Measurements from ENCODE around the gene RGMA. TPM values are rescaled to one million over a fixed set of nuclear protein-coding genes. Genes with fewer than 3 reads are reported as not detected.
A peak's percentile ranks its signal among the peaks of the same experiment; 100 is the strongest.

Gene RGMA
- total and polyA plus RNA-seq, 2 donors (not counting 1 experiment from before 2014, with no cell fraction given) = 0.27 to 1.5 TPM

DNA sequence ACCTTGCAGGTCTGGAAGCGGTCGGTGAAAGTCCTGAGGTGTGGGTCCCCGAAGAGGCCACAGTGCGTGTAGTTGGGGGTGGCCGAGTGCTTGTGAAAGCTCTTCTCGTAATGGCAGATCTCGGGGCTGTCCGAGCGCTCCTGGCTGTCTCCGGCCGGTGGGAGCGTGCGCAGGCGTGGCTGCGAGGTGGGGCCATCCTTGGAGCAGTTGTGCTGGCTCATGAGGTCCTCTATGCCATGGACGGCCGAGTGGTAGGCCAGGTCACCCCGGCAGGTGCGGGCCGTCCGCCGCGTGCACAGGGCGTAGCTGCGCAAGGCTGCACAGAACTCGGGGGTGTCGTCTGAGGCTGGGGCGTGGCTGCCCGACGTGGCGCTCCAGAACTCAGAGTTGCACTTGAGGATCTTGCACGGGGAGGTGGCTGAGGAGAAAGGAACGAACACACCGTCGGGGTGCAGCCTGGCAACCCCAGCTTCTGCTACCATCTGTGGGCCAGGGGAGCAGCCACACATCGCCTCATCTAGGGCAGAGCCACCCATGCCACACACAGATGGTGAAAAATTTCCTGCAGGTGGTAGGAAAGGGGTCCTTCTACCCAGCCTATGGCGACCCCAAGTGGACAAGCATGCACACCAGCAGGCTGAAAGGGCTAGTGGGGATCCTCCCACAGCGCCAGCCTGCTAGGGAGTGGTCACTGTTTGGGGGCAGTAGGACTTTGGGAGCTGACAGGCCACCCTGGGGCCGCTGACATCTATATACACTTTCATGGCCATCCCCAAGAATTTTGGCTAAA lies 36.7 kb downstream of the RGMA start:
- H3K4me1 ChIP-seq (ENCODE audit: control insufficient read depth, extremely low read depth, insufficient read depth, low read length) = no peaks in the 10 kb centered on the region
- no peaks in the 10 kb centered on the region for H3K27me3 ChIP-seq (ENCODE audit: control insufficient read depth, insufficient read depth, low read length)
- H3K9me3 ChIP-seq (ENCODE audit: control insufficient read depth, insufficient read depth, low read depth, low read length) = no peaks in the 10 kb centered on the region
- no peak overlapping the region for H3K27ac ChIP-seq (ENCODE audit: insufficient read depth, low read length)
- no peak for DNase-seq (ENCODE audit: low read depth in 2 of 2)
- H4K20me1 ChIP-seq (ENCODE audit: control insufficient read depth, extremely low read depth, insufficient read depth, low read length) = no peaks in the 10 kb centered on the region
- H3K4me2 ChIP-seq (ENCODE audit: extremely low read depth, insufficient read depth, low read length) = no peak overlapping the region
- H3K4me3 ChIP-seq (replicated peaks in 1 of 4; ENCODE audit: control extremely low read depth in 1 of 4, insufficient read depth in 1 of 4, low read depth in 3 of 4, low read length in 4 of 4) = no peak overlapping the region
- no peak overlapping the region for H3K9ac ChIP-seq (ENCODE audit: insufficient read depth, low read length)
- H3K36me3 ChIP-seq (ENCODE audit: control insufficient read depth, insufficient read depth, low read length) = no peaks in the 10 kb centered on the region
- no peak overlapping the region for H2AFZ ChIP-seq (ENCODE audit: low read length)
- TF ChIP-seq, protein P1, sequence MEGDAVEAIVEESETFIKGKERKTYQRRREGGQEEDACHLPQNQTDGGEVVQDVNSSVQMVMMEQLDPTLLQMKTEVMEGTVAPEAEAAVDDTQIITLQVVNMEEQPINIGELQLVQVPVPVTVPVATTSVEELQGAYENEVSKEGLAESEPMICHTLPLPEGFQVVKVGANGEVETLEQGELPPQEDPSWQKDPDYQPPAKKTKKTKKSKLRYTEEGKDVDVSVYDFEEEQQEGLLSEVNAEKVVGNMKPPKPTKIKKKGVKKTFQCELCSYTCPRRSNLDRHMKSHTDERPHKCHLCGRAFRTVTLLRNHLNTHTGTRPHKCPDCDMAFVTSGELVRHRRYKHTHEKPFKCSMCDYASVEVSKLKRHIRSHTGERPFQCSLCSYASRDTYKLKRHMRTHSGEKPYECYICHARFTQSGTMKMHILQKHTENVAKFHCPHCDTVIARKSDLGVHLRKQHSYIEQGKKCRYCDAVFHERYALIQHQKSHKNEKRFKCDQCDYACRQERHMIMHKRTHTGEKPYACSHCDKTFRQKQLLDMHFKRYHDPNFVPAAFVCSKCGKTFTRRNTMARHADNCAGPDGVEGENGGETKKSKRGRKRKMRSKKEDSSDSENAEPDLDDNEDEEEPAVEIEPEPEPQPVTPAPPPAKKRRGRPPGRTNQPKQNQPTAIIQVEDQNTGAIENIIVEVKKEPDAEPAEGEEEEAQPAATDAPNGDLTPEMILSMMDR (conservative IDR thresholded peaks at IDR 0.05 in 1 of 2, IDR thresholded peaks at IDR 0.05 in 1 of 2; ENCODE audit: low read depth in 1 of 2, low read length in 2 of 2) = peak in 1 of 2 donors; percentile 14
- no peak for TF ChIP-seq EZH2 (IDR thresholded peaks at IDR 0.05; ENCODE audit: low read length, missing control alignments)
- H3K79me2 ChIP-seq (ENCODE audit: control insufficient read depth, insufficient read depth, low read length) = no peaks in the 10 kb centered on the region

DNA sequence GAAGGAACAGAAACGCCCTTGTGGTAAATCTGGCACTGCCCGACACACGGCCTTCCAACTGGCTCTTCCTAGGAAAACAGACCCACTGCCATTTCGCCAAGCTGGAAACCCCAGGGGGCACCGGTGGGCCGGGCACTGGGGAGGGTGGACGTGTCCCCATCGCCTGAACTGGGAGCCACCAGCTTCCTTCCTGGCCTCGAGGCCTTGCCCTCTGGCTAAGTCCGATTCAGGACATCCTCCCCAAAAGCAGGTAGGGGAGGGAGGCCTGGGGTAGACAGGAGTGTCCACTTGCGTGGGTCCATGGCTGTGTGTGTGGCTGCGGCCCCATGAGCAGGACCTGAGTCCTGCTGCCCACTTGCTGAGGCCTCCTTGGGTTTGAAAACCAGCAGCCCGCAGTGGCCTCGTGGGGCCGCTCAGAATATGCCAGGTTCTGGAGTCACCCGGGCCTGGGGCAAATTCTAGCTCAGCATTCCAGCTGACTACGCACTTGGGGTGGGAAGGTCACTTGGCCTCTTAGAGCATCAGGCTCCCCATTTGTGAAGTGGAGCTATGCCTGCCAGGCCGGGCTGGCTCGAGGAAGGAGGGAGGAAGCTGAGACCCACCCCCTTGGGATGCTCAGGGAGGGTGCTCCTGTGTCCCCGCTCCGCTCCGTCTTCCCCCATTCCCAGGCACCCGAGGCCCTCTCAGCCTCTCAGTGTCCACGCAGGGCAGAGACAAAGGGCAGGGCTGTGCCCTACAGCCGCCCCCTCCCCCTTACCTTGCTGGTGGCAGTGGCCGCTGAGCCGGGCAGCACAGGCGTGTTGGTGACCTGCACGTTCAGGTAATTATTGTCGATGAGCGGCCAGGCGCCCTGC lies 37.5 kb downstream of the RGMA start:
- no peak for DNase-seq (ENCODE audit: low read depth in 2 of 2)
- no peak for TF ChIP-seq EZH2 (IDR thresholded peaks at IDR 0.05; ENCODE audit: low read length, missing control alignments)
- TF ChIP-seq, protein P1 (conservative IDR thresholded peaks at IDR 0.05 in 1 of 2, IDR thresholded peaks at IDR 0.05 in 1 of 2; ENCODE audit: low read depth in 1 of 2, low read length in 2 of 2) = no peak
- no peak overlapping the region for H3K4me2 ChIP-seq (ENCODE audit: extremely low read depth, insufficient read depth, low read length)
- no peaks in the 10 kb centered on the region for H3K9me3 ChIP-seq (ENCODE audit: control insufficient read depth, insufficient read depth, low read depth, low read length)
- no peaks in the 10 kb centered on the region for H3K27me3 ChIP-seq (ENCODE audit: control insufficient read depth, insufficient read depth, low read length)
- H3K4me3 ChIP-seq (replicated peaks in 1 of 4; ENCODE audit: control extremely low read depth in 1 of 4, insufficient read depth in 1 of 4, low read depth in 3 of 4, low read length in 4 of 4) = no peak overlapping the region
- H3K36me3 ChIP-seq (ENCODE audit: control insufficient read depth, insufficient read depth, low read length) = no peaks in the 10 kb centered on the region
- H3K79me2 ChIP-seq (ENCODE audit: control insufficient read depth, insufficient read depth, low read length) = no peaks in the 10 kb centered on the region
- H2AFZ ChIP-seq (ENCODE audit: low read length) = no peak overlapping the region
- H4K20me1 ChIP-seq (ENCODE audit: control insufficient read depth, extremely low read depth, insufficient read depth, low read length) = no peaks in the 10 kb centered on the region
- no peak overlapping the region for H3K9ac ChIP-seq (ENCODE audit: insufficient read depth, low read length)
- no peaks in the 10 kb centered on the region for H3K4me1 ChIP-seq (ENCODE audit: control insufficient read depth, extremely low read depth, insufficient read depth, low read length)
- H3K27ac ChIP-seq (ENCODE audit: insufficient read depth, low read length) = no peak overlapping the region

DNA sequence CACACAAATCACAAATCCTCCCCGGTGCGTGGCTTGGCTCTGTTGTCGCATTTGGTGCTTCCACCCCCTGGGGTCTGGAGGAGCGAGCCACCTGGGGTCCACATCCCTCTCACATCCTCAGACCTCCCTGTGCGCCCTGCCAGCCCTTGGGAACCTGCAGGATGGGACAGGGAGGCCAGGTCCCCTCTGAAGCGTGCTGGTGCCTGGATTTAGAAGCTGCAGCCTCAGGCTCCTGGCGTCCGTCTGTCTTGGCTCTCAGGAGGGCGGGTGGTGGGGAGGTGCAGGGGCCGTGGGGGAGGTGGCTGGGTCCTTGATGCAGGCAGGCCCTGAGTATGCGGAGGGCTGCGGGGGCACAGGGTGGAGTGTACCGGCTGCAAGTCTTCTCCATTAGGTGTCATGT lies 38.4 kb downstream of the RGMA start:
- TF ChIP-seq, protein P1 (conservative IDR thresholded peaks at IDR 0.05 in 1 of 2, IDR thresholded peaks at IDR 0.05 in 1 of 2; ENCODE audit: low read depth in 1 of 2, low read length in 2 of 2) = no peak
- TF ChIP-seq EZH2 (IDR thresholded peaks at IDR 0.05; ENCODE audit: low read length, missing control alignments) = no peak
- no peak overlapping the region for H3K4me3 ChIP-seq (replicated peaks in 1 of 4; ENCODE audit: control extremely low read depth in 1 of 4, insufficient read depth in 1 of 4, low read depth in 3 of 4, low read length in 4 of 4)
- H3K79me2 ChIP-seq (ENCODE audit: control insufficient read depth, insufficient read depth, low read length) = no peaks in the 10 kb centered on the region
- H3K36me3 ChIP-seq (ENCODE audit: control insufficient read depth, insufficient read depth, low read length) = no peaks in the 10 kb centered on the region
- H3K4me1 ChIP-seq (ENCODE audit: control insufficient read depth, extremely low read depth, insufficient read depth, low read length) = no peaks in the 10 kb centered on the region
- no peaks in the 10 kb centered on the region for H4K20me1 ChIP-seq (ENCODE audit: control insufficient read depth, extremely low read depth, insufficient read depth, low read length)
- no peaks in the 10 kb centered on the region for H3K9me3 ChIP-seq (ENCODE audit: control insufficient read depth, insufficient read depth, low read depth, low read length)
- H3K27ac ChIP-seq (ENCODE audit: insufficient read depth, low read length) = no peak overlapping the region
- no peak for DNase-seq (ENCODE audit: low read depth in 2 of 2)
- no peak overlapping the region for H3K4me2 ChIP-seq (ENCODE audit: extremely low read depth, insufficient read depth, low read length)
- H2AFZ ChIP-seq (ENCODE audit: low read length) = no peak overlapping the region
- H3K9ac ChIP-seq (ENCODE audit: insufficient read depth, low read length) = no peak overlapping the region
- no peaks in the 10 kb centered on the region for H3K27me3 ChIP-seq (ENCODE audit: control insufficient read depth, insufficient read depth, low read length)
